HPDE6-E6E7 (cell line): ENCODE data around the gene CSGALNACT2.

Experiments used
- DNase-seq: peaks from one replicate; pipeline ENCODE4 v3.0.0; 2011; ENCODE audit warnings: missing footprints; ENCODE audit errors: extremely low spot score

CSGALNACT2 gene

DNA sequence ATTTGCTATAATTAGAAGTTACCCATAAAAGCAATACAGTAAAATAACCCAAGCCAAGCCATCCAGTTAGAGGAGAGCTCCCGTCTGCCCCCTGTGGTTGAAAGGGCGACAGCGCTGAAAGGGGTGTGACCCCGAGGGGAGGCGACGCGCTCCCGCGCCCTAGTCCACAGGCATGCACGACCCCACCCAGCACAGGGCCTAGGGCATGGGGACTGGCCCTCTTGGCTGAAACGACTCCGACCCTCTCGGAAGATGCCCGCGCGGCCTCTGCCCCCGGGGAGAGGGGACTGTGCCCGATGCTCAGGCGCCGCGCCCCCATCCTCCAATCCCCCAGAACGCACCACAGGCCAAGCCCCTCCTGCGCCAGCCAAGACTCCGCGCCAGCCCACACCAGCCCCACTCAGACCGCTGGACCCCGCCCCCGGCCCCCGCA is 64.0 kb downstream of the CSGALNACT2 start:
- peak; percentile 31 for DNase-seq

DNA sequence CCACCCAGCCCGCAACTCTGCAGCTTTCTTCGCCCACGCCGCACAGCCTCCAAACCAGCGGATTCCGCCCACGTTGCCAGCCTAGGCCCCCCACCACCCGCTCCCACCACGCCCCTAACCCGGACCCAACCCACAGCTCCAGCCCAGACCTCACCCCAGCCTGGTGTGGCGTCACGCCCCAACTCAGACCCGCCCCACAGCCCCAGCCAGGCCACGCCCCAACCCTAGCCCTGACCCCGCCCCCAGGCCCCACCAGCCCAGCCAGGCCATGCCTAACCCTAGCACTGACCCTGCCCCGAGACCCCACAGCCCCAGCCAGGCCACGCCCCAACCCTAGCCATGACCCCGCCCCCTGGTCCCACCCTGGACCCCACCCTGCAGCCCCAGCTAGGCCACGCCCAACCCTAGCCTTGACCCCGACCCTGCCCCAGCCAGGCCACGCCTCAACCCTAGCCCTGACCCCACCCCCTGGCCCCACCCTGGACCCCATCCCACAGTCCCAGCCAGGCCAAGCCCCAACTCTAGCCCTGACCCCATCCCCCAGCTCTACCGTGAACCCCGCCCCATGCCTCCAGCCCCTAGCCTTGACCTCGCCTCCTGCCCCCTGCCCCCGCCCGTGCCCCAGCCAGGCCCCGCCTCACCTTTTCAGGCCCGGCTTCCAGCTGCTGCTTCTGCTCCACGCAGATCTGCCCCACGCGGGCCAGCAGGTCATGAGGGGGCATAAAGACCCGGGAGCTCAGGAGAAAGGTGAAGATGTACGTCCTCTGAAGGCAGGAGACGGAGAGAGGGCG is 64.6 kb downstream of the CSGALNACT2 start:
- peak; percentile 29 for DNase-seq

DNA sequence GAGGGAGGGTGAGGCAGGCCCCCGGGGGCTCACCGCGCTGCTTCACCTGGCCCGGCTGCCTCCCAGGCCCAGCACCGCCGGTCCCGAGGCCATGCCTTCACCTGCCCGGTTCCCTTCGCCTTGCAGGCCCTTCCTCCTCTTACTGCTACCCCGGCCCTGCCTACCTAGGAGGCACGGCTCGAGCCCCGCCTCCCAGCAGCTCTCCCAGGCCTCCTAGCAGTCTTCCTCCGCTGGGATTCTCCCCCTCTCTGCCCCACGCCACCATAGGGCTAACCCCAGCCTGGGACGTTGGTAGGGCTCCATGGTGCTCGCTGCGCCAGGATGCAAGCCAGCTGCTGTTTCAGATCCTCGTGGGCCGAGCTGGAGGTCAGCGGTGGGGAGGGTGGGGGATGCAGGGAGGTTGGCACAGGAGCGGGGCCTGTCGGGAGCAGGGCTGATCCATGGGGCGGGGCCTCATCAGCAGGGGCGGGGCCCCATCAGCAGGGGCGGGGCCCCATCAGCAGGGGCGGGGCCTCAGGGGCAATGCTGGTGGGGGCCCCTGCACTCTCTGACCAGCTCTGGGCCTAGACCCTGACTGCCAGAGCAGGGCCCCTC is 65.3 kb downstream of the CSGALNACT2 start:
- DNase-seq: peak; percentile 59

DNA sequence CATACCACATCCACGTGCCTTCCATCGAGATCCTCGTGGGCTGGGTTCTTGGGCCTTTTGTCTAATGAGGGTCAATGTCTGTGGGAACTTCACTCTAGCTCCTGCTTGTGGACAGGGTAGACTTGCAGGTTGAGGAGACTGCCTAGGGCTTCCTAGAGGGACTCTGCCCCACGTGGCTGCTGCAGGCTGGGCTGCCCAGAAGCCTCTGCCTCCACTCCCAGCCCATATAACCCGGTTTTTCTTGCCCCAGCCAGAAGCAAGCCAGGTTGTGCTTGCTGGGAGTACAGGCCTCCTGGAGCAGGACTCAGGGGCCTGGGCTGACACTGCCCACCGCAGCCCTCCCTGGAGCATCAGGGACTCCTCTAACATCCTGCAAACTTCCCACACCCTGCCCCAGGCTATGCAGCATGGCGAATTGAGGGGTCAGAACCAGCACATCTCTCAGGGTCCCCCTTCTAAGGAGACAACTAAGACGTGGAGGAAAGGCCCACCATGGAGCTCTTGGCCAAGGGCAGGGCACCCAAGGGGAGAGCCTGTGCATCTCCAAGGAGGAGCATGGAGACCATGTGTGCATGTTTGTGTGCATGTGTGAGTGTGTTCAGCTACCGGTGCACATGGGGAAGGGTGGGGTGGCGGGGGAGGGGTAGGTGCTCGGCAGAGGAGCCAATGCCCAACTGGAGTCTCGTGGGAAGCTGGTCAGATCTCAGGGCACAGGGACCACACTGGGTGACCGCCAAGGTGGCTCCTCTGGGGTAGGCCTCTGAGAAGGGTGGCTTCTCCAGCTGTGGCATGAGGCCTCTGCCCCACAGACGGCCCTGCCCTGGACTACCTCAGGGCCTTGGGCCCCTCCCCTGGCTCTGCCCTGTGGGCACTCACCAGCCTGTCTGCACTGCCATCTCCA is 66.0 kb downstream of the CSGALNACT2 start:
- DNase-seq: no peak

DNA sequence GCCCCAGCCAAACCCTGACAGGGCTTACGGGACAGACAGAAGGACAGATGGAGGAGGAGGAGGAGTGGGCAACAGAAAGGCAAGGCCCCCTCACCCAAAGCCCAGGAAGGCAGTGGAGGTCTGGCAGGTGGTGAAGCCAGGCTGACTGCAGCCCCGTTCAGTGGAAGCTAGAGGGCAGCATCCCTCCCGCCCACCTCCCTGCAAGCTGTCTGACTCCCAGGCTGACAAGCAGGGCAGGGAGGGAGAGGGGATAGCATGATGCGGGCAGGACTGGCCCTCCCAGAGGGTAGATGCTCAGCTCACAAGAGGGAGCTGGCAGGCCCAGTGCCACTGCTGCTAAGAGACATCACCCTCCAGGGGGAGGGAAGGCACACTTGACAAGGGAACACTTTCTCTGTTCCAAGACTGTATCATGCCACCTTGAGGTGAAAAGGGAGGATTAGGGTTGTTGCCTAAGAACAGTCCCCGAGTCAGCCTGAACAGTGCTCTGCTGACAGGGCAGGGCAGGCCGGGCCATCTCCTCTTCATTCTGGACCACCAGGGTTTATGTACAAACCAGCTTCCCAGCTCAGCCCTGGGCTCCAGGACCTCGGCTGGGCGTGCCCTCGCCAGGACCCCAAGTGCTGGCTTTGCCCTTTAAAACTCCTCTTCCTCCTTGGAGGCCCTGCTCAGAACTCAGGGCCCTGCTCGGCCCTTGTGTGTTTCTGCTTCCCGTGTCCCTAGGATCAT is 66.9 kb downstream of the CSGALNACT2 start:
- DNase-seq: peak; percentile 68

DNA sequence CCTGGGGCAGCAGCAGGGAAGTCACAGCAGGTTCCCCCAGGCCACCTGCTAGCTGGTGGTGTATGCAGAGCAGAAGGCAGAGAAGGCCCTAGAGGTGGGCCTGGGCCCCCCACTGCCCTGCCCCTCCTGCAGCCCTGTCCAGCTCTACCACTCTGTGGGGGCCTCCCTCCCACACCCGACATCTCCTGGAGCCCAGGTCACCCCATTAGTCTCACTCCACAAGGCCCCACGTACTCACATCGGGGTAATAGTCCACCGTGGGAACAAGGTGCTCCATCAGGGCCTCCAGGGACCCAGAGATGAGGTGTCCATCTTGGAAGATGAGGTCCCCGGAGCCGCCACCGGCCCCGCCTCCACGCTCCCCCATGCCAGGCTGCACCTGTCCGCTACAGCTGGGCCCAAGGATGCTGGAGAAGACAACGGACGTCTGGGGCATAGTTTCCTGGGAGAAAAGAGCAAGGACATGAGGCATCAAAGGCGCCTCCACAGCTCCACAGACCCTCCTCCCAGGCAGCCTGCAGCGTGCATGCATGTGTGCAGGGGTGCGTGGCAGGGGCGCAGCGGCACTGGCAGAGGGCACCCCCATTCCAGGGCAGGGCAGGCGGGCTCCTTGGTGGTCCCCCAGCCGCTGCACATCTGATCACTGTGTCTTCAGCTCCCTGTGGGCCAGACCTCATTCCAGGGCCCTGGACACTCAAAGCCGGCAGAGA is 67.6 kb downstream of the CSGALNACT2 start:
- DNase-seq: no peak

DNA sequence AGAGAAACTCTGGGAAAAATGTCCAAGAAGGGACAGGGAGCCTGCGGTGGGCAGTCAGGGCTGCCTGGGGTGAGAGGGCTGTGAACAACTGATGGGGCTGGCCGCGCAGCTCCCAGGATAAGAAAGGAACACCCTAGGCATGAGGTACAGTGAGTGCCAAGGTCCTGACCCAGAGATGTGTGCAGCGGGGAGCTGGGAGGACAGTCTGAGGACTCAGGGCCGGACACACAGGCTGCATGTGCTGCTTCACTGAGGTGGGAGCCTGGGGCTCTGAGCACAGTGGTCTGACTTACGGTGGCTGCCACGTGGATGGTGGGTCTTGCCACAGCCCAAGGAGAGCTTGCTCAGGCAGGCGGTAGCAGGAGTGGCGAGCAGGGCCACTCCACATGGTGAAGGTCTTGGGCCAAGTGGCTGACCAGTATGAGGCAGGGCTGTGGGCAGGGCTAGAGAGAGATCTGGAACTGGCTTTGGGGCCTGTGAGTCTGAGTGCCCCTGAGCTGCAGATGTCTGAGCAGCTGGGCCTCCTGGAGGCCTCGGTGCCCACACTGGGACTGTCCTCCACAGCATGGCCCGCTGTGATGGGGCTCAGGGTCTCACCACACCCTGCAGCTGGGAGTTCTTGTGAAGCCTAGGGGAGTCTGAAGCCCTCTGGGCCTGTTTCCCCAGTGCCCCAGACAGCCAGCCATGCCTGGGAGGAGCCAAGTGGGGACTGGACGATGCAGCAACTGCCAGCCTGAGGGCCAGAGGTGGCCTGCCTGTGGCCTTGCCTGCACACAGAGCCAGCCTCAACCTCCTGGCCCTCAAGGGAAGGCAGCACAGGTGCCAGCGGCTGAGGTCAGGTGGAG is 68.4 kb downstream of the CSGALNACT2 start:
- no peak for DNase-seq

DNA sequence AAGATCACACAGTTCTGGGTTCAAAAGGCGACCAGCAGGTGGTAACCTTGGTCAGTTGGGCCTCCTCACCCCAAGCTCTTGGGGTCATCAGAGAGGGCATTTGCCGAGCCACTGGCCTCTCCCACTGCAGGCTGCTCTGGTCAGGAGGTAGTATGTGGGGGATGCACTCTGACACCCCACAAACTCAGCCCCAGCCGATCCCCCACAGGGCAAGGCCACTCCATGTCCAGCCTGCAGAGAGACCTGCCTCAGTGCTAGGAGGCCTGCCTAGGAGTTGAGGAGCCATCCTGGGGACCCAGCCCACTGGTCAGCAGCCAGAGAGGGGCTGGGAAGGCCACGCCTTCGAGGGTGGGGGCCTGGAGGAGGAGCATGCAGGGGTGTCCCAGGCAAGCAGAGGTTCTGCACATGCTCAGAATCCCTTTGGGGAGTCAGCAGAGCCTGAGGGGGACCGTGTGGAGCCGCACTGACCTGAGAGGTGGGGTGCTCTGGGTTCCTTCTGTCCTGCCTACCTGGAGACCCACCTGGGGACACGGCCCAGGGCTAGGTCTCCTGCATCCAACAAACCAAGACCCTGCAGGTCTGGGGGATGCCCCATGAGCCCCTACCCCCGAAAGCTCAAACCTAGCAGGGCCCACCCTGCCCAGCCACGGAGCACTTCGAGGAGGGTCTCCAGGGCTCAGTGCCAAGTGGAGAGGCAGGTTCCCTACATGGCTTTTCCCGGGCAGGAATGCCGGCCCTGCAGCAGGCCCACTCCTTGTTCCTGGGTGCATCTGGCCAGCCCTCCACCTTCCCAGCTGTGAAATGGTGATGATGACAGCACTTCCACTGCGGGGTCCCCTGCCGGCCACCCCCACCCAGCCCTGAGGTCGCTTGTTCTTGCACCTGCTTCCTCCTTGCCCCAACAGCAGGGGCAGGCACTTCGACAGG is 70.2 kb downstream of the CSGALNACT2 start:
- DNase-seq: no peak

DNA sequence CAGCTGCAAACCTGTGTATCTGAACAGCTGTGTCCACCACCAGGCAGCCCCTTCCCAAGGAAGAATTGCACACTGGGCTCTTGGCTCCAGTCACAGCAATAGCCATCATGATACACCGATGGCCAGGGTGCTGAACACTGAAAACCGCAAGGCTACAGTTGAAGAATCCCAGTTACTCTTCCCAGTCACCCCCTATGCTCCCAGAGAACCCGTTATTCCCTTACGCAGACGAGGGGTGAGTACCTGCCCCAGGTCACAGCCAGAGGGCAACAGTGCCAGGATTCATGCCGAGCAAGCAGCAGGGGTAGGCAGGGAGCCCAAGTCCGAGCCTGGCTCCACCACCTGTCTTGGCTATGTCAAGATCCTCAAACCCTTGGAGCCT is 70.8 kb downstream of the CSGALNACT2 start:
- no peak for DNase-seq

DNA sequence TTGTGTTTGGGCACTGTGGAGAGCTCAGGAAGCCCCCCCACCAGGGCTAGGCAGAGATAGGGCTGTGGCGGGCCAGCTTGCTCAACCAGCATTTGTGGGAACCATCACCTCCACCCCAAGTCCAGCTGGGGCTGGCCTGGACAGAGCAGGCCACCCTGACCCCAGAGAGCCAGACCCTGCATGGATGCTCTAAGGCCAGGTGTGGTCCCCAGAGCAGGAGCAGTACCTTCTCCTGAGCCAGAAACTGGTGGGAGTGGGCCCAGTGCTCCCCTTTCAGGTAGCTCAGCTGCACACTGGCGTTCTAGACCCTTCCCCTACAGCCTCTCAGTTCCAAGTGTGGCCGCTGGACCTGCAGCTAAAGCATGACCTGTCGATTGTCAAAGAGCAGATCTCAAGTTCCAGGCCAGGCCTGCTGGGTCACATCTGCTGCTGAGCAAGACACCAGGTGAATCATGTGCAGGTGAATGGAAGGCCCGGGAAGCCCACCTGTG is 71.5 kb downstream of the CSGALNACT2 start:
- DNase-seq: no peak

DNA sequence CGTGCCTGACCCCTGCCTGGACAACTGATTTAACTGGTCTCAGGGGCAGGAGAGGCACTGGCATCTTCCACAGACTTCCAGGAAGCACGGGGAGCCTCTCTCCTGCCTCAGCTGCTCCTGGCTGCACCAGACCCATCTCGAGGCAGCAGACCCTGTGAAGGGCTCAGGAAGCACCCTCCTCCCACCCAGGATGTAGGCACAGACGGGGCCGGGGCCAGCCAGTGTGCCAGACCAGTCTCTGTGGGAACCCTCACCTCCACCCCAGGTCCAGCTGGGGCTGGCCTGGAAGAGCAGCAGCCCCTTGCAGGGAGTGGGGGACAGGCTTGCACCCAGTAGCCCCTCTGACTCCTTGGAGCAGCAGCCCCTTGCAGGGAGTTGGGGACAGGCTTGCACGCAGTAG is 72.3 kb downstream of the CSGALNACT2 start:
- no peak for DNase-seq

DNA sequence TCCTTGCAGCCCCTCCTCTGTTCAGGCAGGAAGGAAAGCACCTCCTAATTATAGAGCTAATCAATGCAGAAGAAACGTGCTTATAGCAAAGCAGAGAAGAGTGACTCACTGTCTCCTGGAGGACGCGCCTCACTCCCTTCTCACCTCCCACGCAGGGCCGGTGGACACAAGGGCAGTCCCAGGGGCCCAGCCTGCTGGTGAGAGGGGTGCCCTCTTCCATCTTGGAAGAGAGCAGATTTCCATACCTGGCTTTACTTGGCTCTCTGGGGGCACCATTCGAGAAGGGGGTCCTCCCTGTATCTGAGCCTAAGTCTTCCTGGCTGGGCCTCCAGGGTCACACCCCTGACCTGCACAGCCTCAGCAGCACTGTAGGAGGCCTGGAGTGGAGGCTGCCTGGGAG is 72.8 kb downstream of the CSGALNACT2 start:
- DNase-seq: peak; percentile 36

DNA sequence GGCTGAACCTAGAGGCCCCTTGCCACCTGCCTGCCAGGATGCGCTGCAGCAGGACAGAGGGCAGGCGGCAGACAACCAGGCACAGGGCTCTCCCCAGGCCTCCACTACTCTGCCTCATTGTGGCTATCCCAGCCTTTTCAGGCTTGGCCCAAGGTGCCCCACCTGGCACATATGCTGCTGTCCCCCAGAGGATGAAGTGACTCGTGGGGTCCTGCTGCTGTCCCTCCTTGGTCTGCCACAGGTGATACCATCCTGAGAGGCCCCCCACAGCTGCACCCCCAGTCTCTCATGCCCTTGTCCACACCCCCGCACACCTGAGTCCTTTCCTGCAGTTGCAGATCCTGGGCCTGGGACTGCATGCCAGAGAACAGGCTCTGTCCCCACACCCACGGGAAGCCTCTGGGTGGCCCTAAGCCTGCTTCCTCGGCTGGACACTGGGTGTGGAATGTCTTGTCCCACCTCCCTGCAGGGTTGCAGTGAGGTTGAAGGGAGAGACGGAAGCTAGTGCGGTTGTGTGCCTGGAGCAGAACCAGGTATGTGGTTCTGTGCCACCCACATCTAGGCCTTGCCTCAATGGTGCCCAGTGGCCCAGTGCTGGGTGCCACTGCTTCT is 73.3 kb downstream of the CSGALNACT2 start:
- no peak for DNase-seq

DNA sequence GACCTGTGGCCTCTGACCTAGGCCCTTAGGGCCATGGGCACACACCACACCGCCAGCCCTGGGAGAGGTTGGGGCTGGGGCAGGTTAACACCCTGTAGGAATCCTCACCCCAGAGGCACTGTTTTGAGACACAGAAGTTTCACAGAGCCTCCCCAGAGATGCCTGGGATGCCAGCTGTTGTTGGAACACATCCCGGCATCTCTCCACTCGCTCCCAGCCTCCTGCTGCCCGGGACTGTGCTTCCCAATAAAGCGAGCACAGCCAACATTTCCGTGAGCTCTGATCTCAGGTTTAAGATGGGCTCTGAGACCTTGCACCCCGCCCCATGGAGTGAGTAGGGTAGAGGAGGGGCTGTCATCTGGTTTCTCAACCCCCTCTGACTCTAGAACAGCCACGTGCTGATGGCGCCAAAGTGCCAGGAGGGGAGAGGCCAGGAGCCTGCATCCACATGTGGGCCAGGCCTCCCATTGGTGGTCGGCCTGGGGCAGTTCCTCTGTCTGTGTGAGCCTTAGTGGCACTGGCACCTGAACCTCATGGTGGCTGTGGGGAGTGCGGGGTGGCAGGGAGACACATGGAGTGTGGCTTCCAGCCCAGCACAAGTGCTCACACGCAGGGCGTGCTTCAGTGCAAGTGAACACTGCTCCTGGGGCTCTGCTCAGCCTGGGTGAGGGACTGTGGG is 73.9 kb downstream of the CSGALNACT2 start:
- DNase-seq: no peak

DNA sequence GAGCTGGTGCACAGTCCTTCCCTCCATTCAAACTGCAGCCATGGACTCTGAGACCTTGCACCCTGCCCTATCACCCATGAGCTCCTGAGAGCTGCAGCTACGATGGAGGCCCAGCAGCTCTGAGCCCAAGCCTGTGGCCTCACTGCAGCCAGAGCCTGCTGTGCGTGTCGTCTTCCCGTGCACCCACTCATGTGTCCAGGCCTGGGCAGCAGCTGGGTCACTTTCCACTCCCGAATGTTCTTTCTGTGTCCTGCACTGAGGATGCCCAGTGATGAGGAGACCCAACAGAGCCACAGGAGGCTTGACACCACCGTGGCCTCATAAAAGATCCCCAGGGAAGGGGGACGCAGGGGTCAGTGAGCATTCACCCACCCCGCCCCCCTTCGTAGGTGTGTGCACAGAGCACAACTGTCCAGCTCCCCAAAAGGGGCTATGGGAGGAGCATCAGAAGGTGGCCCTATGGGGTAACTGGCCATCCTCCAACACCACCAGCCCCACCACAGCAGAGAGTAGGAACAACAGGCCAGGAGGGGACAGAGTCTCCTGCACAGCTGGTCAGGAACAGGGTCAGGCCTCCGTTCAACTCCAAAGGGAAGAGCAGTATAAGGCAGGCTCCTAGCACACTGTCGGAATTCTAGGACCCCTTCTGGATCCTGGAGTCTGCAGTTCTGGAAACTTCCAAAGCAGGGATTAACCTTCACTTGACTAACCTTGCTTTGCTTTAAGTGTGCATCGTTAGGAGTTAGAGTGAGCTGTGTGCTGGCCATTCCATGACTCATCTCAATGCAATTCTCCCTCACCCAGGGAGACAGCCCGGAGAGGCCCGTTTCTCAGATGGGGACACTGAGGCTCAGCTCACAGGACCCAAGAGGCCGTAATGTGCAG is 76.1 kb downstream of the CSGALNACT2 start:
- DNase-seq: no peak

DNA sequence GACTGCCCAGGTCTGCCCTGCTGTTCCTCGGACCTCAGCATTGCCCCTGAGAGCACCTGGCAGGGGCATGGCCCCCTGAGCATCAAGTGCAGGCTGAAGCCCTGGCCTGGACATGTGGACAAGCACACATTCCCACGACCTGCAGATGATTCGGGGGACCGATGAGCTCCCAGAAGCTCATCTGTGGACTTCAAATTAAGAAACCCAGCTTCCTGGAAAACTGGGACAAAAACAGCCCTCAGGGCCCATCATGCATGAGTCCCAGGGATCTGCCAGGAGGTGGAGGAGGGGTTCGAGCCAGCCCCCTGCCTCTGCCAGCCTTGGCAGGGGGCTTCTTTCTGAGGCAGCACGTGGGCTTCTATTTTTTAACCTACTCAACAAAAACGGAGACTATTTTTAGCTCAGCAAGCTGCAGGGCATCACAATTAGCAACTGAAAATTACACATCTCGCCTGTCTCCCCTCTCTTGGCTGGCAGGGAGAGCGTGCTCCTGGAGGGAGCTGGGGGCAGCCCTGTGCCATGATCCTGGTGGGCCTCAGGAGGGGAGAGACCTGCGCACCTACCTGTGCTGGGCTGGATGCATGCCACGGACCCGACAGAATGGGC is 76.8 kb downstream of the CSGALNACT2 start:
- DNase-seq: no peak
